ENCODE results near the gene SSH3.
A peak's percentile ranks its signal among the peaks of the same experiment; 100 is the strongest.
"Not testable (repeated sequence)": the region's sequence is repeated elsewhere in the genome, so short reads cannot be mapped to it uniquely, and the experiment has no call there.

Gene SSH3

DNA sequence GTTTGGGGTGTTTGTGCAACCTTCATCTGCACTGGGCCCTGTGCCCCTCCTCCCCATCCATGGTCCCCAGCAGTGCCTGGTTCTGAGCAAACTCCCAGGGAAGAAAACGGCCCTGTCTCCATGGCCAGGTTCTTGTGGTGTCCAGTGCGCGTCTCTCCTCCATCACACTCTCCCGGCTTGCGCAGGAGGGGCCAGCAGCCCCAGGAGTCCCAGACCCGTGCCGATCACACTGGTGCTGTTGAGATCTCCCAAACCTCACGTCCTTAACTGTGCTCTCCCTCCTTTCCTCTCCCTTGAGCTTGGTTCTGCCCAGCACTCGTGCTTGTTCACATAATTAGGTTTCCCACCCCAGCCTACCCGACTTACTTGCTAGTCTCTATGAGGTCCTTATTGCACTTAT lies 48.0 kb upstream of the SSH3 start:
- DNase-seq (ENCODE audit: low read depth in 1 of 2, low spot score in 1 of 2), result no peak
- Histone ChIP-seq H3K27me3 (ENCODE audit: insufficient read depth, poor library complexity, severe bottlenecking) (no peaks in the 10 kb centered on the region), H3K4me3 (replicated peaks; ENCODE audit: insufficient read depth, low read length) (no peak overlapping the region), H3K27ac (replicated peaks) (no peak overlapping the region)
- TF ChIP-seq, protein P1, sequence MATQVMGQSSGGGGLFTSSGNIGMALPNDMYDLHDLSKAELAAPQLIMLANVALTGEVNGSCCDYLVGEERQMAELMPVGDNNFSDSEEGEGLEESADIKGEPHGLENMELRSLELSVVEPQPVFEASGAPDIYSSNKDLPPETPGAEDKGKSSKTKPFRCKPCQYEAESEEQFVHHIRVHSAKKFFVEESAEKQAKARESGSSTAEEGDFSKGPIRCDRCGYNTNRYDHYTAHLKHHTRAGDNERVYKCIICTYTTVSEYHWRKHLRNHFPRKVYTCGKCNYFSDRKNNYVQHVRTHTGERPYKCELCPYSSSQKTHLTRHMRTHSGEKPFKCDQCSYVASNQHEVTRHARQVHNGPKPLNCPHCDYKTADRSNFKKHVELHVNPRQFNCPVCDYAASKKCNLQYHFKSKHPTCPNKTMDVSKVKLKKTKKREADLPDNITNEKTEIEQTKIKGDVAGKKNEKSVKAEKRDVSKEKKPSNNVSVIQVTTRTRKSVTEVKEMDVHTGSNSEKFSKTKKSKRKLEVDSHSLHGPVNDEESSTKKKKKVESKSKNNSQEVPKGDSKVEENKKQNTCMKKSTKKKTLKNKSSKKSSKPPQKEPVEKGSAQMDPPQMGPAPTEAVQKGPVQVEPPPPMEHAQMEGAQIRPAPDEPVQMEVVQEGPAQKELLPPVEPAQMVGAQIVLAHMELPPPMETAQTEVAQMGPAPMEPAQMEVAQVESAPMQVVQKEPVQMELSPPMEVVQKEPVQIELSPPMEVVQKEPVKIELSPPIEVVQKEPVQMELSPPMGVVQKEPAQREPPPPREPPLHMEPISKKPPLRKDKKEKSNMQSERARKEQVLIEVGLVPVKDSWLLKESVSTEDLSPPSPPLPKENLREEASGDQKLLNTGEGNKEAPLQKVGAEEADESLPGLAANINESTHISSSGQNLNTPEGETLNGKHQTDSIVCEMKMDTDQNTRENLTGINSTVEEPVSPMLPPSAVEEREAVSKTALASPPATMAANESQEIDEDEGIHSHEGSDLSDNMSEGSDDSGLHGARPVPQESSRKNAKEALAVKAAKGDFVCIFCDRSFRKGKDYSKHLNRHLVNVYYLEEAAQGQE (IDR thresholded peaks at IDR 0.05; ENCODE audit: insufficient replicate concordance, low read depth), result no peak
- no peak for TF ChIP-seq POLR2AphosphoS5 (IDR thresholded peaks at IDR 0.05; ENCODE audit: low read depth)
- TF ChIP-seq SPI1 (IDR thresholded peaks at IDR 0.05; ENCODE audit: borderline replicate concordance, low read depth), result no peak
- no peak for TF ChIP-seq GABPA (IDR thresholded peaks at IDR 0.05; ENCODE audit: low read depth)
- TF ChIP-seq, protein P2, sequence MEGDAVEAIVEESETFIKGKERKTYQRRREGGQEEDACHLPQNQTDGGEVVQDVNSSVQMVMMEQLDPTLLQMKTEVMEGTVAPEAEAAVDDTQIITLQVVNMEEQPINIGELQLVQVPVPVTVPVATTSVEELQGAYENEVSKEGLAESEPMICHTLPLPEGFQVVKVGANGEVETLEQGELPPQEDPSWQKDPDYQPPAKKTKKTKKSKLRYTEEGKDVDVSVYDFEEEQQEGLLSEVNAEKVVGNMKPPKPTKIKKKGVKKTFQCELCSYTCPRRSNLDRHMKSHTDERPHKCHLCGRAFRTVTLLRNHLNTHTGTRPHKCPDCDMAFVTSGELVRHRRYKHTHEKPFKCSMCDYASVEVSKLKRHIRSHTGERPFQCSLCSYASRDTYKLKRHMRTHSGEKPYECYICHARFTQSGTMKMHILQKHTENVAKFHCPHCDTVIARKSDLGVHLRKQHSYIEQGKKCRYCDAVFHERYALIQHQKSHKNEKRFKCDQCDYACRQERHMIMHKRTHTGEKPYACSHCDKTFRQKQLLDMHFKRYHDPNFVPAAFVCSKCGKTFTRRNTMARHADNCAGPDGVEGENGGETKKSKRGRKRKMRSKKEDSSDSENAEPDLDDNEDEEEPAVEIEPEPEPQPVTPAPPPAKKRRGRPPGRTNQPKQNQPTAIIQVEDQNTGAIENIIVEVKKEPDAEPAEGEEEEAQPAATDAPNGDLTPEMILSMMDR (IDR thresholded peaks at IDR 0.05; ENCODE audit: insufficient read depth, low read length), result no peak

DNA sequence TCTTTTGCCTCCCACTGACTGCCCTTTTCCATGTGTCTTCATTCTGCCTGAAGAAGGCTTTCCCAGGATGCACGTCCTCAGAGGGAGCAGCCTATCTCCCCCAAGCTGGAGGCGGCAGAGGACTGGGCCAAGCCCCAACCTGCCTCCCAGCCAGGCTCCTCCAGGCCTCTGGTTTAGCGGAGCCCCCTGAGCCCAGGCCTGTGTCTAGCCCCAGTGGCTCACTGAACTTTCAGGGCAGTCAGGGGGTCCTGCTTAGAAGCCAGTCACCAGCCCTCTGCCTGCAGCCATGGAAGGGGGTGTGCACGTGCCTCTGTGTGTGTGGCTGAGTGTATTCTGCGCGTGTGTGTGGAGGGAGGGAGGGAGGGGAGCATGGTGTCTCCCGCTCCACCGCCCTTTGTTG lies 47.5 kb upstream of the SSH3 start:
- DNase-seq (ENCODE audit: low read depth in 1 of 2, low spot score in 1 of 2), result no peak
- TF ChIP-seq POLR2AphosphoS5 (IDR thresholded peaks at IDR 0.05; ENCODE audit: low read depth), result no peak
- no peak overlapping the region for H3K4me3 ChIP-seq (replicated peaks; ENCODE audit: insufficient read depth, low read length)
- no peaks in the 10 kb centered on the region for H3K27me3 ChIP-seq (ENCODE audit: insufficient read depth, poor library complexity, severe bottlenecking)
- no peak overlapping the region for H3K27ac ChIP-seq (replicated peaks)

DNA sequence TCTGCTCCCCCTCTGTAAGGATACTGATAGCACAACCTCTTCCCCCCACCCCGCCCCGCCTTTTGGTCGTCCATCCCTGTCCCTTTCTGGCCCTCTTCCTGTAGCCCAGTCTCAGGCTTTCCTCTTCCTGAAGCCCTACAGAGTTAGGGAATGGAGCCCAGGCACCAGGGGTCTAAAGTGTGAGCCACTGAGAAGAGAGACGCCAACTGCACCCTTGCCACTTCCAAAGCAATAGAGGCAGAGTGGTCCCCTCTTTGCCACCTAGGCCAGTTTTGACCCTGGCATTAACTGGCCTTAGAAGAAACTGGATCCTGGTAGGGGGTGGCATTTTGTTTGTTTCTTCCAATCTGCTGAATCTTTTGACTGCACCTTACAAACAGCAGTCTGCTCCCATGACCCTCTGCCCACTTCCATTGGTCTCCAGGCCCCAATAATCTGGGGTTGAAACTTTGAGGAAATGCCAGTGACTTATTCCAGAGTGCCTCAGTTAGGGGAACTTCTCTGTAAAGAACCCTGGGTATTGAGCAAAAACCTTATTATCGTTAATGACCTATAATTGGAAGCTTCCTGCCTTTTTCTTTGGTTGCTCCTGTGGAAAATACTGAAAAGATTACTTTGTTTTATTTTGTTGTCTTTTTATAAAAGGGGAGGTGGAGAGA lies 46.7 kb upstream of the SSH3 start:
- no peak overlapping the region for H3K4me3 ChIP-seq (replicated peaks; ENCODE audit: insufficient read depth, low read length)
- H3K27ac ChIP-seq (replicated peaks), result no peak overlapping the region
- DNase-seq (ENCODE audit: low read depth in 1 of 2, low spot score in 1 of 2), result no peak
- no peak for TF ChIP-seq SPI1 (IDR thresholded peaks at IDR 0.05; ENCODE audit: borderline replicate concordance, low read depth)
- TF ChIP-seq, protein P1 (IDR thresholded peaks at IDR 0.05; ENCODE audit: insufficient replicate concordance, low read depth), result no peak
- no peak for TF ChIP-seq POLR2AphosphoS5 (IDR thresholded peaks at IDR 0.05; ENCODE audit: low read depth)
- H3K27me3 ChIP-seq (ENCODE audit: insufficient read depth, poor library complexity, severe bottlenecking), result no peaks in the 10 kb centered on the region

DNA sequence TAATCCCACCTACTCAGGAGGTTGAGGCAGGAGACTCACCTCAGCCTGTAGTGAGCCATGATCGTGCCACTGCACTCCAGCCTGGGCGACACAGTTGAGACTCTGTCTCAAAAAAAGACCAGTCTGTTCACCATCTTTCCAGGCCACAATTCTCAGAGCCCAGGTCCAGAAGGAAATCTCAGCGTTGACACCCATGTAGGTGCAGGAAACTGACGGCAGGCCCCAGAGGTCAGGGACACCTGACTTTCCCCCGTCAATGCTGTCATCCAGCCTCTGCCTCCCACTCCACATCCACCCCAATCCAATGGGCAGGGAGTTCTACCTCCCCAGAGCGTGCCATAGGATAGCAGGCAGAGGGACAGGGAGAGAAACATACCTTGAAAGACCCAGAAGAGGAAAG lies 42.9 kb upstream of the SSH3 start:
- no peak for DNase-seq (ENCODE audit: low read depth in 1 of 2, low spot score in 1 of 2)
- no peaks in the 10 kb centered on the region for H3K27me3 ChIP-seq (ENCODE audit: insufficient read depth, poor library complexity, severe bottlenecking)
- H3K4me3 ChIP-seq (replicated peaks; ENCODE audit: insufficient read depth, low read length), result no peak overlapping the region
- H3K27ac ChIP-seq (replicated peaks), result no peak overlapping the region
- TF ChIP-seq, protein P1 (IDR thresholded peaks at IDR 0.05; ENCODE audit: insufficient replicate concordance, low read depth), result no peak
- no peak for TF ChIP-seq SPI1 (IDR thresholded peaks at IDR 0.05; ENCODE audit: borderline replicate concordance, low read depth)

DNA sequence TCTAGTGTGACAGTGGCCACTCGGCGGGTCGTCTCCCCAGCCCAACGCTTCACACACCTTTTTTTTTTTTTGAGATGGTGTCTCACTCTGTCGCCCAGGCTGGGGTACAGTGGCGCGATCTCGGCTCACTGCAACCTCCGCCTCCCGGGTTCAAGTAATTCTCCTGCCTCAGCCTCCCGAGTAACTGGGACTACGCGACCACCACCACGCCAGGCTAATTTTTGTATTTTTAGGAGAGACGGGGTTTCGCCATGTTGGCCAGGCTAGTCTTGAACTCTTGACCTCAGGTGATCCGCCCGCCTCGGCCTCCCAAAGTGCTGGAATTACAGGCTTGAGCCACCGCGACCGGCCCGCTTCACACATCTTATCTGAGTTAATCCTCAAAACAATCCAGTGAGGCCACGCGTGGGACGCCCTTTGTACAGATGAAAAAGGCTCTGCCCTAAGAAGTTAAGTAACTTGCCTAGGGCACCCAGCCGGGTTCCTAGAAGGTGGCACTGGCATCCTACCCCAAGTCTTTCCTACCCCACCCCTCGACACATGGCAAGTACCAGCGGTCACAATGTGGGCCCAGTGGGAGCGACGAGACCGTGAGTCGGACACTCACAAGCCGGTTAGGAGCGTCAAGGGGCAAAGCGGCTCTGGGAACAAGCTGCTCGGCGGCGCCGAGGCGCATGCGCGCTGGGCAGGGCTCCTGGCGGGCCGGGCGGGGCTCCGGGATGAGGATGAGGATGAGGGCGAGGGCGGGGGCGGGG lies 42.3 kb upstream of the SSH3 start:
- peak in 1 of 2 experiments; percentile 50 for DNase-seq (ENCODE audit: low read depth in 1 of 2, low spot score in 1 of 2)
- H3K4me3 ChIP-seq (replicated peaks; ENCODE audit: insufficient read depth, low read length); H3K27me3 ChIP-seq (ENCODE audit: insufficient read depth, poor library complexity, severe bottlenecking); H3K27ac ChIP-seq (replicated peaks): not testable (repeated sequence)

Measured in HL-60 (cell line).